HCT116 (cell line): ENCODE measurements around the gene TNFAIP8L3. TPM values are rescaled to one million over a fixed set of nuclear protein-coding genes. Genes with fewer than 3 reads are reported as not detected.

ENCODE experiments used
- ATAC-seq: fragments of 200-7000 bp; cut with Tn5 transposase; 2 replicates; pipeline ENCODE4 v1.9.1; 2020; ENCODE audit warnings: mild to moderate bottlenecking, moderate library complexity
- BruUV-seq: library from RNA; stranded (reverse); fragments of 400-500 nt; replicated peaks from 2 replicates; lab custom pipeline; 2021; lab: Mats Ljungman, UMichigan
- CTCF ChIA-PET: fragments of 300-600 bp; sonication (Branson Sonifier 250); formaldehyde crosslinking; loops from one replicate; lab custom pipeline; 2021; ENCODE audit warnings: antibody characterized with exemption; lab: Charles Lee
- POLR2A ChIA-PET: fragments of 300-600, 350-600 bp; sonication (Branson Sonifier 250); formaldehyde crosslinking; loops from one replicate; lab custom pipeline; 2021; ENCODE audit warnings: antibody characterized with exemption; lab: Charles Lee
- RAD21 ChIA-PET, 2 experiments: fragments of 300-600 bp; sonication (Branson Sonifier 250); formaldehyde crosslinking; loops; one replicate each; lab custom pipeline; 2023; ENCODE audit warnings: low total read pairs in 2 of 2; ENCODE audit not compliant: uncharacterized antibody in 2 of 2, unreplicated experiment in 2 of 2, low non-redundant PET in 1 of 2; lab: Charles Lee
- DNase-seq: peaks from one replicate; pipeline ENCODE4 v3.0.0-alpha.2; 2010; ENCODE audit warnings: low read depth, low spot score
- H2AFZ ChIP-seq: fragments of 200-600 bp; shearing (Covaris generic), sonication (generic); 2 replicates; pipeline ENCODE4 v1.6.1; 2017; ENCODE audit warnings: low read depth, mixed run types, mixed read lengths, antibody characterized with exemption, low read length; ENCODE audit not compliant: poor library complexity, severe bottlenecking
- H3K27ac ChIP-seq: 2 replicates; pipeline ENCODE4 v1.5.1; 2012; ENCODE audit warnings: low read depth, low read length
- H3K27me3 ChIP-seq: fragments of 200-600 bp; sonication (generic); 2 replicates; pipeline ENCODE4 v1.6.1; 2016; ENCODE audit warnings: mixed run types, low read length, mixed read lengths; ENCODE audit not compliant: insufficient read depth
- H3K36me3 ChIP-seq, 2 experiments: fragments of 200-500 bp in 1 of 2; fragments of 200-600 bp in 1 of 2; sonication (Bioruptor generic) in 1 of 2; sonication (generic) in 1 of 2; 2 replicates each; pipeline versions ENCODE4 v1.5.1 to v1.6.1; 2014 to 2016; ENCODE audit warnings: low read length in 2 of 2, inconsistent platforms in 1 of 2, mixed read lengths in 1 of 2, mixed run types in 1 of 2; ENCODE audit not compliant: insufficient read depth in 2 of 2, control insufficient read depth in 1 of 2
- H3K4me1 ChIP-seq, 2 experiments: fragments of 200-600 bp in 1 of 2; sonication (generic) in 1 of 2; 2 replicates each; pipeline versions ENCODE4 v1.5.1 to v1.6.1; 2012 to 2017; ENCODE audit warnings: low read length in 2 of 2, inconsistent platforms in 1 of 2, mild to moderate bottlenecking in 1 of 2, mixed read lengths in 1 of 2, mixed run types in 1 of 2, moderate library complexity in 1 of 2; ENCODE audit not compliant: insufficient read depth in 2 of 2, control insufficient read depth in 1 of 2
- H3K4me2 ChIP-seq: fragments of 200-600 bp; sonication (generic); 2 replicates; pipeline ENCODE4 v1.6.1; 2017; ENCODE audit warnings: mixed run types, low read length, mixed read lengths
- H3K4me3 ChIP-seq, 2 experiments: fragments of 200-600 bp in 1 of 2; sonication (generic) in 1 of 2; replicated peaks in 1 of 2; 2 replicates each; pipeline ENCODE4 v1.5.1; 2011 to 2016; ENCODE audit warnings: low read length in 2 of 2, control low read depth in 1 of 2, low read depth in 1 of 2, mild to moderate bottlenecking in 1 of 2, mixed read lengths in 1 of 2, mixed run types in 1 of 2
- H3K79me2 ChIP-seq: fragments of 200-600 bp; sonication (generic); 2 replicates; pipeline ENCODE4 v1.6.1; 2017; ENCODE audit warnings: mild to moderate bottlenecking, mixed run types, low read length, moderate library complexity, mixed read lengths; ENCODE audit not compliant: insufficient read depth
- H3K9ac ChIP-seq: fragments of 200-600 bp; sonication (generic); 2 replicates; pipeline ENCODE4 v1.6.1; 2016; ENCODE audit warnings: low read length, mixed read lengths
- H3K9me2 ChIP-seq: fragments of 200-600 bp; sonication (generic), shearing (Covaris generic); 2 replicates; pipeline ENCODE4 v1.6.1; 2017; ENCODE audit warnings: mixed run types, mild to moderate bottlenecking, moderate library complexity; ENCODE audit not compliant: insufficient read depth
- H3K9me3 ChIP-seq, 2 experiments: fragments of 200-500 bp in 1 of 2; fragments of 200-600 bp in 1 of 2; sonication (Bioruptor generic) in 1 of 2; sonication (generic) in 1 of 2; 2 replicates each; pipeline ENCODE4 v1.6.1; 2014 to 2017; ENCODE audit warnings: low read length in 2 of 2, mixed read lengths in 2 of 2, inconsistent platforms in 1 of 2, low read depth in 1 of 2, mild to moderate bottlenecking in 1 of 2, mixed run types in 1 of 2, moderate library complexity in 1 of 2; ENCODE audit not compliant: control insufficient read depth in 1 of 2, insufficient read depth in 1 of 2
- H4K20me1 ChIP-seq: fragments of 200-600 bp; sonication (generic), shearing (Covaris generic); 2 replicates; pipeline ENCODE4 v1.6.1; 2017; ENCODE audit warnings: mixed run types, mild to moderate bottlenecking, moderate library complexity; ENCODE audit not compliant: insufficient read depth
- CTCF ChIP-seq, 3 experiments: fragments of 200-600 bp in 1 of 3; sonication (generic) in 1 of 3; IDR thresholded peaks in 2 of 3; conservative IDR thresholded peaks in 1 of 3; 2 replicates each; pipeline ENCODE4 v1.5.1; 2012 to 2017; ENCODE audit warnings: low read depth in 2 of 3, low read length in 2 of 3, antibody characterized with exemption in 1 of 3, borderline replicate concordance in 1 of 3, control low read depth in 1 of 3, mild to moderate bottlenecking in 1 of 3, mixed read lengths in 1 of 3, mixed run types in 1 of 3, moderate library complexity in 1 of 3; ENCODE audit not compliant: insufficient read depth in 1 of 3
- ELF1 ChIP-seq: IDR thresholded peaks from 2 replicates; pipeline ENCODE4 v1.6.1; 2012; ENCODE audit warnings: low read depth, borderline replicate concordance
- EZH2 ChIP-seq: fragments of 200-600 bp; sonication (generic); IDR thresholded peaks from 2 replicates; pipeline ENCODE4 v1.6.1; 2017; ENCODE audit warnings: antibody characterized with exemption, mixed run types
- JUND ChIP-seq: IDR thresholded peaks from 2 replicates; pipeline ENCODE4 v1.6.1; 2012
- MAX ChIP-seq: IDR thresholded peaks from 2 replicates; pipeline ENCODE4 v1.6.1; 2012
- SIN3A ChIP-seq: IDR thresholded peaks from 2 replicates; pipeline ENCODE4 v1.6.1; 2012; ENCODE audit warnings: low read depth
- ZBTB33 ChIP-seq: IDR thresholded peaks from 2 replicates; pipeline ENCODE4 v1.6.1; 2011; ENCODE audit warnings: mild to moderate bottlenecking, low read length, moderate library complexity; ENCODE audit not compliant: insufficient replicate concordance; ENCODE audit errors: extremely low read depth
- ZNF274 ChIP-seq: fragments of 200-500 bp; sonication (Bioruptor generic); IDR thresholded peaks from 2 replicates; pipeline ENCODE4 v1.6.1; 2014; ENCODE audit warnings: mild to moderate bottlenecking, low read depth, low read length, inconsistent platforms
- intact Hi-C: fragments of 100-400 bp; cut with micrococcal nuclease; formaldehyde crosslinking; loops from 2 replicates; pipeline ENCODE4 v1.10.0; 2022
- total RNA-seq: library from RNA; stranded (reverse); gene quantifications from one replicate; pipeline ENCODE4 v1.2.1, GENCODE V29; 2021; ENCODE audit not compliant: unreplicated experiment

Gene TNFAIP8L3
- total RNA-seq, 1 experiment from 2014 or later, result 0.47 TPM

GRCh38 chr15:51077221-51078153, 17.2 kb downstream of the TNFAIP8L3 start:
- H3K9me3 ChIP-seq, result no peaks in the 10 kb centered on the region
- intact Hi-C loops, result no loop called here
- H3K27ac ChIP-seq, result no peak overlapping the region
- ATAC-seq, result no peak
- CTCF ChIA-PET, result no interaction called here
- no peak for DNase-seq
- no peak overlapping the region for H3K4me3 ChIP-seq
- no peak overlapping the region for H2AFZ ChIP-seq
- peaks cover 6% of the 10 kb centered on the region in 2 experiments; a peak in 2 of 4 replicates for H3K4me1 ChIP-seq
- BruUV-seq, result no TSS peak
- no peak overlapping the region for H3K4me2 ChIP-seq
- H4K20me1 ChIP-seq, result no peaks in the 10 kb centered on the region
- no peaks in the 10 kb centered on the region for H3K79me2 ChIP-seq
- no peaks in the 10 kb centered on the region for H3K36me3 ChIP-seq
- TF ChIP-seq ZNF274 (no peak), EZH2 (no peak), SIN3A (no peak), CTCF (IDR thresholded peaks at IDR 0.05 in 2 of 3, conservative IDR thresholded peaks at IDR 0.05 in 1 of 3; ENCODE audit: borderline replicate concordance in 1 of 3, insufficient read depth in 1 of 3, low read depth in 2 of 3, low read length in 2 of 3) (no peak), MAX (no peak), ELF1 (no peak), ZBTB33 (no peak), JUND (no peak)
- no peaks in the 10 kb centered on the region for H3K27me3 ChIP-seq
- no peak overlapping the region for H3K9ac ChIP-seq
- H3K9me2 ChIP-seq, result no peaks in the 10 kb centered on the region
- RAD21 ChIA-PET, result no interaction called here
- POLR2A ChIA-PET, result no interaction called here
